ENCODE measurements around the gene GET3. TPM values are rescaled to one million over a fixed set of nuclear protein-coding genes. Genes with fewer than 3 reads are reported as not detected.
A peak's percentile ranks its signal among the peaks of the same experiment; 100 is the strongest.

The GET3 gene
- total and polyA plus RNA-seq, 2 of the 13 experiments (the other 11 are each of a cell fraction or from before 2014, with no cell fraction given), result 57.7 to 59.4 TPM

DNA sequence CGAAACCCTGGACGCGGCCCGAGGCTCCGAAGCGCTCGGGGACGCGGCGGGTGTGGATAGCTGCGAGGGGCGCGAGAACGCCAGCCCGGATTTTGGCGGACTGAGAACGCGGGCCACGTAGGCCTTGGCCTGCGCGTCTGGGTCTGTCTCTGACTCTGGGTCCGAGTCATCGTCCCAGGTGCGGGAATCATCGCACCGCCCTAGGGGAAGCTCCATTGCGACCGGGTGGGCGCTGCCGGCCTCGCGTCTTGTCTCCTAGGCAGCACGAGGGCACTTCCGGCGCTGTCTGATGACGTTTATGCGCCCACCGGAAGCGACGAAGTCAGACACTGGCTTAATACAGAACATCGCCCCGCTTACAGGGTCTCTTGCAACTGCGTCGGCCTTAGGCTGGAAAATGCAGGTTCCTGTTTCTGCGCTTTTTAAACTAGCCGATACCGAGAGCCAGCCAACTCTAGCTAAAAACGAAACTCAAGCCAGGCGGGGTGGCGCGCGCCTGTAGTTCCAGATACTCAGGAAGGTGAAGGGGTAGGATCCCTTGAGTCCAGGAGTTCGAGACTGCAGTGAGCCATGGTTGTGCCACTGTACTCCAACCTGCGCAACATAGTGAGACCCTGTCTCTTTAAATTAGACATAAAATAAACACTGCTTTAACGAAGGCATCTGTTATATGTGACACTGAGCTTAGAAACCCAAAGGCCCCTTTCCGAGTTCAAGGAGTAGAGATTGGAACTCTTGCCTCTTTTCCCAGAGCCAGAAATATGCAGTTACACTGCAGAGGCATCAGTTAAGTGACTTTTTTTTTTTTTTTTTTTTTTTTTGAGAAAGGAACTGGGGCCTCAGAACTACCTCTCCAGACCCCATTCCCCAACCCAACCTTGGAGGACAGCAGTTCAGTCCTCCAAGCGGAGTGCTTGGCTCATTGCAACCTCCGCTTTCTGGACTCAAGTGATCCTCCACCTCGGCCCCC, 40.6 kb upstream of the GET3 start, which contains the start of gene FBXW9 (continued):
- TF ChIP-seq KAT2B (IDR thresholded peaks at IDR 0.05; ENCODE audit: borderline replicate concordance, low read depth, low read length) (no peak), EED (CRISPR knock-in tag; IDR thresholded peaks at IDR 0.05) (no peak), MEIS1 (CRISPR knock-in tag; IDR thresholded peaks at IDR 0.05; ENCODE audit: borderline replicate concordance) (peak; percentile 66; the same call in 1 of the 2 replicates), SMAD3 (CRISPR knock-in tag; IDR thresholded peaks at IDR 0.05) (peak; percentile 91), ZNF432 (CRISPR knock-in tag; IDR thresholded peaks at IDR 0.05; ENCODE audit: borderline replicate concordance) (no peak), ZNF644 (CRISPR knock-in tag; IDR thresholded peaks at IDR 0.05; ENCODE audit: low read depth) (no peak), HCFC1 (IDR thresholded peaks at IDR 0.05; ENCODE audit: low read depth, low read length) (peak; percentile 83), EZH2 (conservative IDR thresholded peaks at IDR 0.05; ENCODE audit: low read depth, low read length) (no peak), ZNF737 (CRISPR knock-in tag; IDR thresholded peaks at IDR 0.05; ENCODE audit: borderline replicate concordance) (no peak), ZNF362 (CRISPR knock-in tag; IDR thresholded peaks at IDR 0.05; ENCODE audit: borderline replicate concordance) (peak; percentile 51; the same call in 1 of the 2 replicates), FOSL1 (CRISPR knock-in tag; IDR thresholded peaks at IDR 0.05; ENCODE audit: borderline replicate concordance) (no peak), ZBTB26 (CRISPR knock-in tag; IDR thresholded peaks at IDR 0.05; ENCODE audit: borderline replicate concordance) (peak; percentile 68; the same call in 1 of the 2 replicates), ZNF713 (CRISPR knock-in tag; IDR thresholded peaks at IDR 0.05) (no peak), ATF5 (CRISPR knock-in tag; IDR thresholded peaks at IDR 0.05; ENCODE audit: low read depth) (no peak), REL (CRISPR knock-in tag; conservative IDR thresholded peaks at IDR 0.05) (no peak), PHF20 (CRISPR knock-in tag; IDR thresholded peaks at IDR 0.05) (peak; percentile 99), ZNF17 (CRISPR knock-in tag; IDR thresholded peaks at IDR 0.05) (no peak), PTBP1 (IDR thresholded peaks at IDR 0.05; ENCODE audit: low read depth, low read length, poor library complexity, severe bottlenecking) (no peak), NCOA5 (CRISPR knock-in tag; IDR thresholded peaks at IDR 0.05) (no peak), ZNF850 (CRISPR knock-in tag; conservative IDR thresholded peaks at IDR 0.05) (no peak), ZNF83 (CRISPR knock-in tag; IDR thresholded peaks at IDR 0.05; ENCODE audit: borderline replicate concordance) (no peak), FOXP1 (IDR thresholded peaks at IDR 0.05) (no peak), FOXP1 (CRISPR knock-in tag; IDR thresholded peaks at IDR 0.05) (no peak)
- TF ChIP-seq, protein P1, sequence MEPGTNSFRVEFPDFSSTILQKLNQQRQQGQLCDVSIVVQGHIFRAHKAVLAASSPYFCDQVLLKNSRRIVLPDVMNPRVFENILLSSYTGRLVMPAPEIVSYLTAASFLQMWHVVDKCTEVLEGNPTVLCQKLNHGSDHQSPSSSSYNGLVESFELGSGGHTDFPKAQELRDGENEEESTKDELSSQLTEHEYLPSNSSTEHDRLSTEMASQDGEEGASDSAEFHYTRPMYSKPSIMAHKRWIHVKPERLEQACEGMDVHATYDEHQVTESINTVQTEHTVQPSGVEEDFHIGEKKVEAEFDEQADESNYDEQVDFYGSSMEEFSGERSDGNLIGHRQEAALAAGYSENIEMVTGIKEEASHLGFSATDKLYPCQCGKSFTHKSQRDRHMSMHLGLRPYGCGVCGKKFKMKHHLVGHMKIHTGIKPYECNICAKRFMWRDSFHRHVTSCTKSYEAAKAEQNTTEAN (CRISPR knock-in tag; conservative IDR thresholded peaks at IDR 0.05), result no peak

Measured in HepG2 (cell line).